ENCODE data around the gene PLOD2. TPM values are rescaled to one million over a fixed set of nuclear protein-coding genes. Genes with fewer than 3 reads are reported as not detected.

Gene PLOD2
- total and polyA plus RNA-seq, 2 of the 4 experiments (the other 2 are of a cell fraction), result 84.0 to 117 TPM

DNA sequence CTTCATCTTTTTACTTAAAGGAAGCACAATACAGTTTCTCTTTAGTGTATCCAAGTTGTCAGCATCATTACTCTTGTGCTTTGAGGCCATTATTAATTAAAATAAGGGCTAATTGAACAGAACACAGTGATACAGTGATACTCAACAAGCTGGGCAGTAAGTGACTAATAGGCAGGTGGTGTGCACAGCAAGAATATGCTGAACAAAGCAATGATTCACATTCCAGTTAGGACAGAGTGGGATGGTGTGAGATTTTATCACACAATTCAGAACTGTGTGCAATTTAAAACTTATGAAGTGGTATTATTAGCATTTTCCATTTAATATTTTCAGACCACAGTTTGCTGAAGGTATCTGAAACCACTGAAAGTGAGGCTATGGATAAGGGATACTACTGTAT, 116.9 kb downstream of the PLOD2 start:
- H3K4me2 ChIP-seq (ENCODE audit: low read depth, low read length), result no peak overlapping the region
- H3K79me1 ChIP-seq (ENCODE audit: low read depth in 1 of 2, low read length in 2 of 2), result no peaks in the 10 kb centered on the region
- ChIA-PET POLR2A (ENCODE audit: unreplicated experiment) (no interaction called here), CTCF (no interaction called here)
- no peak overlapping the region for H2BK15ac ChIP-seq (ENCODE audit: low read depth, low read length)
- H4K5ac ChIP-seq (ENCODE audit: low read depth, low read length), result no peak overlapping the region
- TF ChIP-seq BHLHE40 (IDR thresholded peaks at IDR 0.05; ENCODE audit: low read depth, low read length), result no peak
- no peak for TF ChIP-seq RAD21 (IDR thresholded peaks at IDR 0.05; ENCODE audit: low read length)
- no peak for TF ChIP-seq NFE2L2 (IDR thresholded peaks at IDR 0.05; ENCODE audit: low read depth, low read length)
- TF ChIP-seq MXI1 (IDR thresholded peaks at IDR 0.05; ENCODE audit: borderline replicate concordance, low read depth, low read length), result no peak
- TF ChIP-seq MAFK (IDR thresholded peaks at IDR 0.05; ENCODE audit: low read depth, low read length), result no peak
- TF ChIP-seq RFX5 (IDR thresholded peaks at IDR 0.05; ENCODE audit: low read depth, low read length), result no peak
- no peak for TF ChIP-seq CHD1 (IDR thresholded peaks at IDR 0.05; ENCODE audit: low read depth, low read length)
- TF ChIP-seq SMC3 (IDR thresholded peaks at IDR 0.05; ENCODE audit: low read depth, low read length), result no peak
- TF ChIP-seq MAZ (IDR thresholded peaks at IDR 0.05; ENCODE audit: borderline replicate concordance, low read depth, low read length), result no peak
- no peak for TF ChIP-seq POLR2A (IDR thresholded peaks at IDR 0.05; ENCODE audit: low read depth, low read length)
- TF ChIP-seq, protein P1, sequence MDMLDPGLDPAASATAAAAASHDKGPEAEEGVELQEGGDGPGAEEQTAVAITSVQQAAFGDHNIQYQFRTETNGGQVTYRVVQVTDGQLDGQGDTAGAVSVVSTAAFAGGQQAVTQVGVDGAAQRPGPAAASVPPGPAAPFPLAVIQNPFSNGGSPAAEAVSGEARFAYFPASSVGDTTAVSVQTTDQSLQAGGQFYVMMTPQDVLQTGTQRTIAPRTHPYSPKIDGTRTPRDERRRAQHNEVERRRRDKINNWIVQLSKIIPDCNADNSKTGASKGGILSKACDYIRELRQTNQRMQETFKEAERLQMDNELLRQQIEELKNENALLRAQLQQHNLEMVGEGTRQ (IDR thresholded peaks at IDR 0.05; ENCODE audit: low read depth, low read length), result no peak
- TF ChIP-seq, protein P2, sequence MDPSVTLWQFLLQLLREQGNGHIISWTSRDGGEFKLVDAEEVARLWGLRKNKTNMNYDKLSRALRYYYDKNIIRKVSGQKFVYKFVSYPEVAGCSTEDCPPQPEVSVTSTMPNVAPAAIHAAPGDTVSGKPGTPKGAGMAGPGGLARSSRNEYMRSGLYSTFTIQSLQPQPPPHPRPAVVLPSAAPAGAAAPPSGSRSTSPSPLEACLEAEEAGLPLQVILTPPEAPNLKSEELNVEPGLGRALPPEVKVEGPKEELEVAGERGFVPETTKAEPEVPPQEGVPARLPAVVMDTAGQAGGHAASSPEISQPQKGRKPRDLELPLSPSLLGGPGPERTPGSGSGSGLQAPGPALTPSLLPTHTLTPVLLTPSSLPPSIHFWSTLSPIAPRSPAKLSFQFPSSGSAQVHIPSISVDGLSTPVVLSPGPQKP (IDR thresholded peaks at IDR 0.05; ENCODE audit: borderline replicate concordance, low read depth, low read length), result no peak
- no peak for TF ChIP-seq CEBPB (IDR thresholded peaks at IDR 0.05; ENCODE audit: low read depth, low read length)
- no peak for TF ChIP-seq FOS (IDR thresholded peaks at IDR 0.05; ENCODE audit: low read depth, low read length)
- TF ChIP-seq, protein P3, sequence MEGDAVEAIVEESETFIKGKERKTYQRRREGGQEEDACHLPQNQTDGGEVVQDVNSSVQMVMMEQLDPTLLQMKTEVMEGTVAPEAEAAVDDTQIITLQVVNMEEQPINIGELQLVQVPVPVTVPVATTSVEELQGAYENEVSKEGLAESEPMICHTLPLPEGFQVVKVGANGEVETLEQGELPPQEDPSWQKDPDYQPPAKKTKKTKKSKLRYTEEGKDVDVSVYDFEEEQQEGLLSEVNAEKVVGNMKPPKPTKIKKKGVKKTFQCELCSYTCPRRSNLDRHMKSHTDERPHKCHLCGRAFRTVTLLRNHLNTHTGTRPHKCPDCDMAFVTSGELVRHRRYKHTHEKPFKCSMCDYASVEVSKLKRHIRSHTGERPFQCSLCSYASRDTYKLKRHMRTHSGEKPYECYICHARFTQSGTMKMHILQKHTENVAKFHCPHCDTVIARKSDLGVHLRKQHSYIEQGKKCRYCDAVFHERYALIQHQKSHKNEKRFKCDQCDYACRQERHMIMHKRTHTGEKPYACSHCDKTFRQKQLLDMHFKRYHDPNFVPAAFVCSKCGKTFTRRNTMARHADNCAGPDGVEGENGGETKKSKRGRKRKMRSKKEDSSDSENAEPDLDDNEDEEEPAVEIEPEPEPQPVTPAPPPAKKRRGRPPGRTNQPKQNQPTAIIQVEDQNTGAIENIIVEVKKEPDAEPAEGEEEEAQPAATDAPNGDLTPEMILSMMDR (conservative IDR thresholded peaks at IDR 0.05; ENCODE audit: low read depth, low read length), result no peak
- no peak for TF ChIP-seq RCOR1 (IDR thresholded peaks at IDR 0.05; ENCODE audit: insufficient replicate concordance, low read length)
- H2BK120ac ChIP-seq (ENCODE audit: low read depth, low read length), result no peak overlapping the region
- H3K23ac ChIP-seq (ENCODE audit: low read depth, low read length), result no peak overlapping the region
- no peak overlapping the region for H3K14ac ChIP-seq (replicated peaks; ENCODE audit: low read depth, low read length)
- no TSS peak for BruUV-seq (replicated peaks)
- H3K27ac ChIP-seq (ENCODE audit: insufficient read depth, low read length), result no peak overlapping the region
- in situ Hi-C loops (cut with MboI; ENCODE audit: low sequenced_read_pairs), result no loop called here
- no peak overlapping the region for H2BK5ac ChIP-seq (ENCODE audit: low read depth, low read length, poor library complexity, severe bottlenecking)
- H3K4me3 ChIP-seq (ENCODE audit: insufficient read depth, low read depth, low read length), result no peak overlapping the region
- H4K91ac ChIP-seq (ENCODE audit: insufficient read depth, low read depth, low read length), result no peak overlapping the region
- intact Hi-C loops (cut with micrococcal nuclease), result no loop called here
- H3K27me3 ChIP-seq (ENCODE audit: control insufficient read depth, insufficient read depth, low read length), result no peaks in the 10 kb centered on the region
- H2AK5ac ChIP-seq (ENCODE audit: low read depth, low read length), result no peak overlapping the region
- H2BK20ac ChIP-seq (ENCODE audit: low read depth, low read length), result no peak overlapping the region
- no peak overlapping the region for H2AFZ ChIP-seq (replicated peaks; ENCODE audit: low read length, poor library complexity)
- H4K20me1 ChIP-seq (ENCODE audit: insufficient read depth, low read length), result no peaks in the 10 kb centered on the region
- ATAC-seq (ENCODE audit: low read depth) (no peak), DNase-seq (no peak)
- no peaks in the 10 kb centered on the region for H3K9me3 ChIP-seq (ENCODE audit: control insufficient read depth, insufficient read depth, low read length)
- no peak overlapping the region for H4K8ac ChIP-seq (ENCODE audit: low read depth in 2 of 2, low read length in 2 of 2)
- dilution Hi-C loops (cut with HindIII; ENCODE audit: low sequenced_read_pairs, unreplicated experiment), result no loop called here
- H3K18ac ChIP-seq (ENCODE audit: low read depth, low read length), result no peak overlapping the region
- H3K9ac ChIP-seq (ENCODE audit: low read depth, low read length), result no peak overlapping the region
- no peaks in the 10 kb centered on the region for H3K36me3 ChIP-seq (ENCODE audit: control insufficient read depth, insufficient read depth, low read length)
- no peak overlapping the region for H2AK9ac ChIP-seq (replicated peaks; ENCODE audit: low read depth, low read length, poor library complexity)
- H3K4me1 ChIP-seq (ENCODE audit: control insufficient read depth, insufficient read depth, low read length), result no peaks in the 10 kb centered on the region
- H3K4ac ChIP-seq (ENCODE audit: low read depth, low read length), result no peak overlapping the region
- no peak overlapping the region for H3K56ac ChIP-seq (ENCODE audit: extremely low read depth, insufficient read depth, low read length)
- no peaks in the 10 kb centered on the region for H3K9me1 ChIP-seq (ENCODE audit: insufficient read depth, low read length)

All from IMR-90 (cell line).